Measurements from ENCODE around the gene IFI27L2.

Gene IFI27L2

GRCh38 chr14:94164685-94165431 is 35.5 kb upstream of the IFI27L2 start:
- no peak for TF ChIP-seq CTCF (IDR thresholded peaks at IDR 0.05; ENCODE audit: control insufficient read depth, extremely low read depth, insufficient read depth)
- no peak overlapping the region for H3K4me3 ChIP-seq (ENCODE audit: low read depth, low read length)
- no peak for DNase-seq (ENCODE audit: low read depth)

DNA sequence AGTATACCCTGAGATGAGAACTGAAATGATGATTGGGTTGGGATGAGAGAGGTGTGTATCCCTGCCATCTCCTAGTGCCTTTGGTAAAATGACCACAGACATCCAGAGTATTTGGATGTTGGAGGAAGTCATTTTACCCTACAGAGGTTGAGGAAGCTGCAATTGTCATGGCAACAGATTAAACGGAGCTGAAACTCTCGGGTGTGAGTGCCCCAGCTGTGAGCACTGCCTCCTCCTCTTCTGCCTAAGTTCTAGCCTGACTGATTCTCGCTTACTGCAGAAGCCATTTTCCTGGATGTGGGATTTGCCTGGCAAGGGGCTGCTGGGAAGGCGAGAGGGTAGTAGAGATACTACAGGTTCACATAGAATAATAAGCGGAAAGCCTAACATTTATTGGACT is 34.4 kb upstream of the IFI27L2 start:
- H3K4me3 ChIP-seq (ENCODE audit: low read depth, low read length), result no peak overlapping the region
- TF ChIP-seq CTCF (IDR thresholded peaks at IDR 0.05; ENCODE audit: control insufficient read depth, extremely low read depth, insufficient read depth), result no peak
- no peak for DNase-seq (ENCODE audit: low read depth)

DNA sequence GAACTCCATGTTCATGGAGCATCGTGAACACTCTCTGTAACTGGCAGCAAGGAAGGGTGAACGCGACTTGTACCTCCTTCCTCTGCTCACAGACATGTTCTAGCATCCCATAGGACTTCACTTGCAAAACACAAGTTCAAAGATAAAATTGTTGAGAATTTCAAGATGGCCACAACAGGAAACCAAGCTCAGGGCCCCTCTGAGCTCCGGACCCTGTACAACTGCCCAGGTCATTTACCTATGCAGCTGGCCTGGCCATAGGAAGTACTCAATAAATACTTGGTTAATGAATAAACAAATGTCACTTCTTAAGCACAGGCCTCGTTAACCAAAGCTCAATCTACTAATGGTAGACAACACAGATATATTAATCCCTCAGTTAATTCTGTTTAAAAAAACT is 33.1 kb upstream of the IFI27L2 start:
- no peak for TF ChIP-seq CTCF (IDR thresholded peaks at IDR 0.05; ENCODE audit: control insufficient read depth, extremely low read depth, insufficient read depth)
- no peak overlapping the region for H3K4me3 ChIP-seq (ENCODE audit: low read depth, low read length)

GRCh38 chr14:94161981-94162380 is 32.6 kb upstream of the IFI27L2 start:
- TF ChIP-seq CTCF (IDR thresholded peaks at IDR 0.05; ENCODE audit: control insufficient read depth, extremely low read depth, insufficient read depth), result no peak
- peak; percentile 39 for DNase-seq (ENCODE audit: low read depth)
- H3K4me3 ChIP-seq (ENCODE audit: low read depth, low read length), result no peak overlapping the region

More for the DNA sequence above, 33.1 kb upstream of the IFI27L2 start:
- no peak for DNase-seq (ENCODE audit: low read depth)

DNA sequence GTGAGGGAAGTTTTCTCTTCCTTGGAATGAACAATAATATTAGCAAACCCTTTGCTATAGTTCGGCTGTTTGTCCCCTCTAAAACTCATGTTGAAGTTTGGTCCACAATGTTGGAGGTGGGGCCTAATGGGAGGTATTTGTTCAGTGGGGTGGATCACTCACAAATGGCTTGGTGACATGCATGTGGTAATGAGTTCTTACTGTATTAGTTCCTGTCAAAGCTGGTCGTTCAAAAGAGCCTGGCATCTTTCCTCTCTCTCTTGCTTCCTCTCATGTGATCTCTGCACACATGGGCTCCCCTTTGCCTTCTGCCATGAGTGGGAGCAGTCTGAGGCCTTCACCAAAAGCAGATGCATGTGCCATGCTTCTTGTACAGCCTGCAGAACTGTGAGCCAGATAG is 31.7 kb upstream of the IFI27L2 start:
- H3K4me3 ChIP-seq (ENCODE audit: low read depth, low read length), result no peak overlapping the region
- TF ChIP-seq CTCF (IDR thresholded peaks at IDR 0.05; ENCODE audit: control insufficient read depth, extremely low read depth, insufficient read depth), result no peak
- no peak for DNase-seq (ENCODE audit: low read depth)

DNA sequence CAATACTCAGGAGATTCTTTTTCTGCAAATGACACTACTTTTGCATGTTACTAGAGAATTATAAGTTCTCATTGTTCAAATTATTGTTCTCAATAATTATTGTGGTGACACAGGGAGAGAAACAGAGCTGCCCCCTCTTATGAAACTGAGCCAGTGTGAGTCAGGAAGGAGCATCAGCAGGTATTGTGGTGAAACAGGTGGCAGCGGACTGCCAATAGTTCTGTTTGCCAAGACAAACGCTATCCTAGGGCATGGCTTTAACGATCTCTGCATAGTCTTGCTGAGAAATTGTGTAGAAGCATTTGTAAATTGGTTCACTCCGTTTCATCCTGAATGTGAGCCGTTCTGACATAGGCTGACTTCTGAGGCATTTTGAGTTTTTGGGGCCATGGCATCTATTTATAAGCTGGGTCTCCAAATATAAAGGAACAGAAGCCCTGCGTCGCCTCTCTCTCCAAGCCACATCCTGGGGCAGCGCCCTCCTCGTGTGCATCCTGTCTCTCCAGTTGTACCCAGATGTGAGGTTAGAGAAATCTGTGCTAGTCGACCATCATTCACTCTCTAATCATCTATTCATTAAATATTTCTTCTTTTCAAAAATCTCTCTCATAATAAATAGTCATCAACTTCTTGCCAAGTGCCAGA is 29.0 kb upstream of the IFI27L2 start:
- no peak for TF ChIP-seq CTCF (IDR thresholded peaks at IDR 0.05; ENCODE audit: control insufficient read depth, extremely low read depth, insufficient read depth)
- H3K4me3 ChIP-seq (ENCODE audit: low read depth, low read length), result no peak overlapping the region
- DNase-seq (ENCODE audit: low read depth), result no peak
